ENCODE measurements around the gene PRKAR2A. TPM values are rescaled to one million over a fixed set of nuclear protein-coding genes. Genes with fewer than 3 reads are reported as not detected.

Gene PRKAR2A
- total and polyA plus RNA-seq, 10 of the 15 experiments (the other 5 are each of a cell fraction or from before 2014, with no cell fraction given) = 9.8 to 46.2 (median 13.2) TPM

GRCh38 chr3:48847053-48847503 is 596 bp downstream of the PRKAR2A start:
- in situ Hi-C loops (cut with MboI) = no loop called here
- H3K36me3 ChIP-seq (ENCODE audit: control insufficient read depth in 2 of 2, insufficient read depth in 2 of 2, low read length in 1 of 2) = no peaks in the 10 kb centered on the region
- no peaks in the 10 kb centered on the region for H3K9me3 ChIP-seq (replicated peaks; ENCODE audit: control insufficient read depth, insufficient read depth, low read length)
- peak overlapping the region; percentile 64 for H3K27ac ChIP-seq (ENCODE audit: control insufficient read depth, insufficient read depth)
- intact Hi-C loops (cut with micrococcal nuclease; ENCODE audit: unreplicated experiment) = loop anchor here (2.0 to 5.0 kb wide), 2 partner anchors 50 to 72 kb away; partner anchors contain the start of genes ARIH2 and SLC25A20
- H3K4me3 ChIP-seq = peak overlapping the region; percentile 81
- DNase-seq (ENCODE audit: low read depth, low spot score) = no peak
- H3K27me3 ChIP-seq (replicated peaks in 1 of 2; ENCODE audit: control insufficient read depth in 2 of 2, insufficient read depth in 2 of 2, low read length in 1 of 2) = no peaks in the 10 kb centered on the region
- no TSS peak for BruUV-seq (replicated peaks)
- ATAC-seq = peak; percentile 67
- ChIA-PET SMC1A (ENCODE audit: uncharacterized antibody, unreplicated experiment) (interaction anchor here (0.6 to 1.7 kb wide), 4 partner anchors 10 to 496 kb away, joined by 3 to 4 read pairs (median 3); no protein-coding TSS in a partner anchor), CTCF (interaction anchor here (1.2 kb wide), 1 partner anchor 446 kb away, joined by 3 read pairs; no protein-coding TSS in a partner anchor), RAD21 (ENCODE audit: unreplicated experiment) (interaction anchor here (1.0 to 2.2 kb wide), 4 partner anchors 50 to 76 kb away, joined by 3 to 8 read pairs (median 4); partner anchors contain the start of gene ARIH2), POLR2A (interaction anchor here (0.6 to 1.8 kb wide), 6 partner anchors 10 to 160 kb away, joined by 3 to 11 read pairs (median 5); partner anchors contain the start of genes ARIH2 and WDR6)
- peak overlapping the region; percentile 64 for H3K9ac ChIP-seq (ENCODE audit: control insufficient read depth, insufficient read depth, low read length)
- no peaks in the 10 kb centered on the region for H4K20me1 ChIP-seq (ENCODE audit: control insufficient read depth, insufficient read depth)
- FAIRE-seq = peak; percentile 7
- peaks cover 5% of the 10 kb centered on the region; the same call in 1 of the 2 replicates for H3K4me1 ChIP-seq (ENCODE audit: control insufficient read depth, insufficient read depth, low read length)
- H2AFZ ChIP-seq (ENCODE audit: control insufficient read depth, low read depth, low read length) = peak overlapping the region; percentile 89
- H3K4me2 ChIP-seq (ENCODE audit: control insufficient read depth, insufficient read depth) = peak overlapping the region; percentile 69
- 2% methylated on average over 42 of the region's 42 CpGs for WGBS (ENCODE audit: insufficient coverage, insufficient replicate concordance, low lambda C conversion rate, missing lambda C conversion rate)
- H3K79me2 ChIP-seq (ENCODE audit: control insufficient read depth, insufficient read depth, low read length) = peaks cover 8% of the 10 kb centered on the region
- TF ChIP-seq IKZF2 (IDR thresholded peaks at IDR 0.05) (0 out of 4 replicates have a peak, but pooled peaks of 1 of the 2 experiments have one; percentile 22), BACH1 (IDR thresholded peaks at IDR 0.05; ENCODE audit: borderline replicate concordance) (0 out of 2 replicates have a peak, but pooled peaks have one; percentile 19), CHD1 (IDR thresholded peaks at IDR 0.05; ENCODE audit: low read depth, low read length) (no peak), KAT2A (conservative IDR thresholded peaks at IDR 0.05; ENCODE audit: control insufficient read depth, low read depth, low read length) (no peak), PRDM15 (CRISPR knock-in tag; IDR thresholded peaks at IDR 0.05) (no peak), EZH2 (IDR thresholded peaks at IDR 0.05; ENCODE audit: borderline replicate concordance, control insufficient read depth, low read depth, low read length) (no peak)
- TF ChIP-seq, protein P1, sequence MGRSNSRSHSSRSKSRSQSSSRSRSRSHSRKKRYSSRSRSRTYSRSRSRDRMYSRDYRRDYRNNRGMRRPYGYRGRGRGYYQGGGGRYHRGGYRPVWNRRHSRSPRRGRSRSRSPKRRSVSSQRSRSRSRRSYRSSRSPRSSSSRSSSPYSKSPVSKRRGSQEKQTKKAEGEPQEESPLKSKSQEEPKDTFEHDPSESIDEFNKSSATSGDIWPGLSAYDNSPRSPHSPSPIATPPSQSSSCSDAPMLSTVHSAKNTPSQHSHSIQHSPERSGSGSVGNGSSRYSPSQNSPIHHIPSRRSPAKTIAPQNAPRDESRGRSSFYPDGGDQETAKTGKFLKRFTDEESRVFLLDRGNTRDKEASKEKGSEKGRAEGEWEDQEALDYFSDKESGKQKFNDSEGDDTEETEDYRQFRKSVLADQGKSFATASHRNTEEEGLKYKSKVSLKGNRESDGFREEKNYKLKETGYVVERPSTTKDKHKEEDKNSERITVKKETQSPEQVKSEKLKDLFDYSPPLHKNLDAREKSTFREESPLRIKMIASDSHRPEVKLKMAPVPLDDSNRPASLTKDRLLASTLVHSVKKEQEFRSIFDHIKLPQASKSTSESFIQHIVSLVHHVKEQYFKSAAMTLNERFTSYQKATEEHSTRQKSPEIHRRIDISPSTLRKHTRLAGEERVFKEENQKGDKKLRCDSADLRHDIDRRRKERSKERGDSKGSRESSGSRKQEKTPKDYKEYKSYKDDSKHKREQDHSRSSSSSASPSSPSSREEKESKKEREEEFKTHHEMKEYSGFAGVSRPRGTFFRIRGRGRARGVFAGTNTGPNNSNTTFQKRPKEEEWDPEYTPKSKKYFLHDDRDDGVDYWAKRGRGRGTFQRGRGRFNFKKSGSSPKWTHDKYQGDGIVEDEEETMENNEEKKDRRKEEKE (IDR thresholded peaks at IDR 0.05) = no peak
- TF ChIP-seq, protein P2, sequence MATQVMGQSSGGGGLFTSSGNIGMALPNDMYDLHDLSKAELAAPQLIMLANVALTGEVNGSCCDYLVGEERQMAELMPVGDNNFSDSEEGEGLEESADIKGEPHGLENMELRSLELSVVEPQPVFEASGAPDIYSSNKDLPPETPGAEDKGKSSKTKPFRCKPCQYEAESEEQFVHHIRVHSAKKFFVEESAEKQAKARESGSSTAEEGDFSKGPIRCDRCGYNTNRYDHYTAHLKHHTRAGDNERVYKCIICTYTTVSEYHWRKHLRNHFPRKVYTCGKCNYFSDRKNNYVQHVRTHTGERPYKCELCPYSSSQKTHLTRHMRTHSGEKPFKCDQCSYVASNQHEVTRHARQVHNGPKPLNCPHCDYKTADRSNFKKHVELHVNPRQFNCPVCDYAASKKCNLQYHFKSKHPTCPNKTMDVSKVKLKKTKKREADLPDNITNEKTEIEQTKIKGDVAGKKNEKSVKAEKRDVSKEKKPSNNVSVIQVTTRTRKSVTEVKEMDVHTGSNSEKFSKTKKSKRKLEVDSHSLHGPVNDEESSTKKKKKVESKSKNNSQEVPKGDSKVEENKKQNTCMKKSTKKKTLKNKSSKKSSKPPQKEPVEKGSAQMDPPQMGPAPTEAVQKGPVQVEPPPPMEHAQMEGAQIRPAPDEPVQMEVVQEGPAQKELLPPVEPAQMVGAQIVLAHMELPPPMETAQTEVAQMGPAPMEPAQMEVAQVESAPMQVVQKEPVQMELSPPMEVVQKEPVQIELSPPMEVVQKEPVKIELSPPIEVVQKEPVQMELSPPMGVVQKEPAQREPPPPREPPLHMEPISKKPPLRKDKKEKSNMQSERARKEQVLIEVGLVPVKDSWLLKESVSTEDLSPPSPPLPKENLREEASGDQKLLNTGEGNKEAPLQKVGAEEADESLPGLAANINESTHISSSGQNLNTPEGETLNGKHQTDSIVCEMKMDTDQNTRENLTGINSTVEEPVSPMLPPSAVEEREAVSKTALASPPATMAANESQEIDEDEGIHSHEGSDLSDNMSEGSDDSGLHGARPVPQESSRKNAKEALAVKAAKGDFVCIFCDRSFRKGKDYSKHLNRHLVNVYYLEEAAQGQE (IDR thresholded peaks at IDR 0.05; ENCODE audit: low read depth, low read length) = no peak
